NCI-H146 (cell line): ENCODE results near the gene PDE4DIP.
"Not testable (repeated sequence)": the region's sequence is repeated elsewhere in the genome, so short reads cannot be mapped to it uniquely, and the experiment has no call there.

Experiments used
- DNase-seq: peaks from one replicate; lab custom pipeline; 2025; lab: John Stamatoyannopoulos, UW

The PDE4DIP gene

DNA sequence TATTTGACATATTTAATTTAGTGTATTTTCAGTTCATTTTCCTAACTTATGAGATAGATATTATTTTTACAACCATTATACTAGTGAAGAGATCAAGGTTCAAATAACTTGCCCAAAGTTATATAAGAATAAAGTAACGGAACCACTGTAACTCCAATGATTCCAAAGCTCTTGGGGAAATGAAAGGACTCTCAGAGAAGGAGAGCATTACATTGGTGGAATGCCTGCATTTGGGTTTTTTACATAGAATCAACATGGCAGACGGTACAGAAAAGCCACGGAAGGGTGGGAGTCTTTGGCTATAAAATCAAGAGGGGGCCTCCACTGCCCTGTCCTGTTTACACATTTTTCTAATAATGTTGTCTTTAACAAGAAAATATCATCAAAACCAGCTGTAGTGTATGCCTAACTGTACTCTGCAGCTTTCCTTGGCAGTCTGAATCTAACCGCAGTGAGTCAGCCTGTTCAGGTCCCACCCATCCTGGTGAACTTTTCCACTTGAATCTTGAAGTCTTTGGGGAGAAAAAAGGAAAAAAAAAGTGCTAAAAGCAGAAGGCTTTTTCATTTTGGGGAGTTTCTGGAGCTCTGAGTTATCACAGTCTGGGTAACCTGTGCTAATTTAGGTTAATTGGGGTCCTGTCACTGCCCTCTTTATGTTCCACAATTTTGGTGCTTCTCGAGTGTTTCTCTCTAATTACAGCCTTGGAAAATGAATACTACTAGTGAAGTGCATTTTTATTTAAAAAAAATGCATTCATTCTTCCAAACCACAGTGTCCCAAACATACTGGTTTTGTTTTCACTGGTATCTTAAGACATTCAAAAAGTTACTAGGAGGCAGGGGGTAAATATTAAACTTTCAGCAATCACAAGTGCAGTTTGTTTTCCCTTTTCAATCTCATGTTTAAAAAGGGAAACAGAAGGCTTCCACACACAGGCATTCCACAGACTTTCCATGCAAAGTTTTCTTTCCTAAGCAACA, 30.5 kb downstream of the PDE4DIP start:
- DNase-seq: not testable (repeated sequence)

DNA sequence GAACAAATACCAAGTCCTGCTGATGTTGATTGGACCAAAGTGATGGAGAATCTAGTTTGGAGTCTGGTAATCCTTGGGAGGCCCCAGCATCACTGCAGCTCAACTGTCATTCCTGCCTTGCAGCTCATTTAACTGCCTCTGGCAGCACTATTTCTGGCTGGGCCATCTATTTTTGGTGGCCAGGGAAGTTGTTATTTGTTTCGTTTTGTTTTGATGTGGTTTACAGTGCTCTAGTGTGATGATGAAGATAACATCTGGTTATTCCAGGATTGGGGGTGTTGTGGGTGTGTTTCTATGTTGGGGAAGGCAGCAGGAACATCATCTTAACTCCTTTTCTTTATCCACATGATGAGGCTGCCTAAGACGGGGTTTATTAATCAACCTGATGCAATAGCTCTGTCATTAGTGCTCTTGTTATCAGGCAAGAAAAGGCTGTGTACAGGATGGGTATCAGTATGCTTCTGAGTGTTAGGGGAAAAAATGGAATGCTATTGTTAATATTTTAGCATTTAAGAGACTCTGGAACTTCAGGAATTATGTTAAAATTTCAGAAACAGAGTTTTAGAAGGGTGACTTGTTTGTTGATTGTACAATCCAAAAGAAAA, 35.7 kb downstream of the PDE4DIP start:
- not testable (repeated sequence) for DNase-seq

DNA sequence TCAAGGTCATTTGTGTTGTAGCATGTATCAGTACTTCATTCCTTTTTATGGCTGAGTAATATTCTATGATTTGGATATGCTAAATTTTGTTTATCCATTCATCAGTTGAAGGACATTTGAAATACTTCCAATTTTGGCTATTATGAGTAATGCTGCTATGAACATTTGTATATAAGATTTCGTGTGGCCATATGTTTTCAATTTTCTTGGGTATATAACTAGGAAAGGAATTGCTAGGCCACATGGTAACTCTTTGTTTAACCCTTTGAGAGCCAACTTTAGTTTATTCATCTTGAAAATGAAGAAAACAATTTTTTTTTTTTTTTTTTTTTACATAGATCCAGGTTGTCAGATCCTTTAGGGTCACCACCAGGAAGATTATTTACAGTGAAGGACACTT, 37.0 kb downstream of the PDE4DIP start:
- DNase-seq: not testable (repeated sequence)

DNA sequence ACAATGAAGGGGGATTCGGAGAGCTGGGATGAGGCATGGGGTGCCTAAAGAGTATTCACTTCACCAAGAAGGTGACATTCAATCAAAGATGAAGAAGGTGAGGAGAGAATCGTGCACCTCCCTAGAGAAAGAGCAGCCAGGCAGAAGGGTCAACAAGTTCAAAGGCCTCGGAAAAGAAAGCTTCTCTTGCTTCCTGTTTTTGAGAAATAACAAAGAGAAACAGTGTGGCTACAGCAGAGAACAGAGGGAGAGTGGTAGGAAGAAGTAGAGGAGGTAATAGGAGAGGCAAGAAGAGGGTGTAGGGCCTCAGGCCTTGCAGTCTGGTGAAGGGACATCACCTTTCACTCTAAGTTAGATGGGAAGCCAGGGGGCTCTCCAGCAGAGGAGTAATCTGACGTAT, 41.0 kb downstream of the PDE4DIP start:
- not testable (repeated sequence) for DNase-seq

DNA sequence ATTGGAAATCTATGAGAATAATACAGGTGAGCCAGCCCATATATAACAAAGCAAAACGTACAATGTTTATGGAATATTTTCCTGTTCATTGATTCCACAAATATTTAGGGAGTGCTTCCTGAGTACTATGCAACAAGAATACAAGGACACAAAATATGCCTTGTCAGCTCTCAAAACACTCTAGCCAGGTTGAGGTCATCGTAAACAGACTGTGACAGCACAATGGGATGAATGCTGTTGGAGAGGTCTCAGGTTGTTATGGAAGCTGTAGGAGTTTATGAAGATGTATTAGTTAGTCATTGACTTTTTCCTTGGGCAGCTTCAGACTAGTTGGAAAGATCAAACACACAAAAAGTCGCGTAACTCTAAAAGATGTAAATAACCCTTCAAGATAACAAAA, 42.1 kb downstream of the PDE4DIP start:
- not testable (repeated sequence) for DNase-seq

DNA sequence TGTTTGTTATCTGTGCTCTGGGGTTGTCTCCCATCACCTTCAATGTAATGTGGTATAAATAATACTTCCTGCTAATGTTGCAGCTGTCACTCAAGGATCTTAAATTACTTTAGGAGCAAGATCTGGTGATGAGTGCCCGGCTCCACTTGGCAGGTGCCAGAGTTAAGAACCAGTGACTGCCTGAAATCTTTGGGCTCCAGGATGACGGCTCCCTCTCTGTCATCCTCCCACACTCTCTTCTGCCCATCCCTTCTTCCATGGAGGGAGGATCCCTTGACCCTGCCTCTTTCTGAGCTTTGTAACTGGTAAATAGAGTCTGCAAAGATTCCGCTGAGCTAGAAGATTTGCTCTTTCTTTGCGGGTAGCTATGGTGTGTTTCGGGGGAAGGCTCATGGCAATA, 44.4 kb downstream of the PDE4DIP start:
- DNase-seq: not testable (repeated sequence)

DNA sequence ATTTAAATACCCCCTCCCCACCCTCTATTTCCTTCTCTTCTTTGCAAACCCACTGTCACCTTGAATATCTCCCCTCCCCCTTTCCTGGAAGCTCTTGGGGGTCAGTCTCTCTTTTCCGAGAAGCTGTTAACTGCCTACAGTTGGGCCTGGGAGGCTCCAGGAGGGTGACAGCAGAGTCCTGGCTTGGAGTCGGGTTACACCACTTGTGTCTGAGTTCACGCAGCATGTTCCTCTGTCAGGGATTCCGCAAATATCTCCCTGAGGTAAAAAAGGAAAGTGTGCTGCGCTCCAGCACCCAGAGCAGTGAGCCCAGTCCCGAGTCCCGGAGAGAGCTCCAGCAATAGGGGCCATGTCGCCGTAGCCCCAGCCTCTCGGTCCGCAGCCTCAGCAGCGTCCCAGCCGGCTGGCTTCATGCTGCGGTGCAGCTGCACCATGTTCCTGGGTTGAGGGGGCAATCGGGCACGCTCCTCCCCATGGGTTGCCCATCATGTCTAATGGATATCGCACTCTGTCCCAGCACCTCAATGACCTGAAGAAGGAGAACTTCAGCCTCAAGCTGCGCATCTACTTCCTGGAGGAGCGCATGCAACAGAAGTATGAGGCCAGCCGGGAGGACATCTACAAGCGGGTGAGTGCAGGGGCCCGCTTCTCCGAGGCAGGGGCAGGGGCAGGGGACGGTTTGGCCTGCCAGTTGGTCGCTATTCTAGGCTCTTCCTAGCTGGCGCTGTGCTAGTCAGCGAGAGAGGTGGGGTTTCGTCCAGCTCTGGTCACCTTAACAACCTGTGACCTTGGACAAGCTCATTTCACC, 45.2 kb downstream of the PDE4DIP start:
- DNase-seq: not testable (repeated sequence)

DNA sequence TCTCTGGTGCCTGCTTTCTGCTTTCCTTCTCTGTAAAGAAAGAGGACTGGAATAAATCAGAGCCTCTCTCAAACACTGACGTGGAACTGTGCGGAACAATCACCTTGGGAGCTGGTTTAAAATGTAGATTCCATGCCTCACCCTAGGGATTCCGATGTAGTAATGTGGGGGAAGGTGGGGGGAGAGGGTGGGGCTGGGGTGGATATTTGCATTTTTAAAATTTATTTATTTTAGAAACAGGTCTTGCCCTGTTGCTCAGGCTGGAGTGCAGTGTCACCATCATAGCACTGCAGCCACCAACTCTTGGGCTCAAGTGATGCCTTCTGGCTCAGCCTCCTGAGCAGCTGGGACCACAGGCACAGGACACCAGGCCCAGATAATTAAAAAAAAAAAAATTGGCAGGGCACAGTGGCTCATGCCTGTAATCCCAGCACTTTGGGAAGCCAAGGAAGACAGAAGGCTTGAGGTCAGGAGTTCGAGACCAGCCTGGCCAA, 45.9 kb downstream of the PDE4DIP start:
- not testable (repeated sequence) for DNase-seq

DNA sequence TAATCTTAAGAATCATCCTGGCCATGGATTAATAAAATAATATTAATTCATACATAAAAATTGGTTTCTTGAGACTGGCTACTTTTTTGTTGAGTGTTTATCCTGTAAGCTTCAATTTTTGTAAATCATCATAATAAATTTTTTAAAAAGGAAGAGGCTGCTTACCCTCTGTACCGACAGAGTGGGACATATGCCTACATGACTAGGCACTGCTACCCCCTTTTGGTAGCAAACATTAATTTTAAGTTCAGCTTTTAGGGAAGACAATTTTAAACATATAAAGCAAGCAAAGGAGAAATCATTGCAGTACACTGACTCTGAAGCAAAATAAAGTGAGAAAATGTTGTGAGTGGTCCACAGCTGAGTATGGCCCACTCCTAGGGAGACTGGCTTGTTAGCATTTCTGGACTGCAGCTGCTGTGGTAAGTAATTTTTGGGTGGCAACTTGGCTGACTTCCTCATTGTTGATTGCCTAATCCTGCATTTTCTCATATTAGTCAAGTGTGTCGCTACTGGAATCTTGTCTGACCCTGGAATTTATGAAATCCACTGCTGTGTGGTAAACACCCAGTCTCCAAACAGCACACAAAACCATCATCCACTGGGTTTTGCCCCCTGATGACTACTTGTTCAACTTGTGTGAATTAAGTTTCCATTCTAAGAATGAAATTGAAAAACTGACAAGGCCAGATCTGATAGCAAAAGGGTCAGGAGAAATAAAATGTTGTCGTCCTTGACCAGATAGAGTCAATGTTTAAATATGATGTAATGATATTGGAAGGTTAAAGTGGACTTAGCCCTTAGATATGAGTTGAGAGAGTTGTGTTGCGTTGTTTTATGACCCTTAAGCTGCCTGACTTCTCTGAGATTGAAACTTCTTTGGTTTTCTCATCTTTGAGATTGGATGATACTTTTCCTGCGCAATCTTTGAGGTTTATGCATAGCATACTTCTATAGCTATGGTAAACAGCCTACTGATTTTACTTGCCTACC, 50.4 kb downstream of the PDE4DIP start:
- DNase-seq: not testable (repeated sequence)

DNA sequence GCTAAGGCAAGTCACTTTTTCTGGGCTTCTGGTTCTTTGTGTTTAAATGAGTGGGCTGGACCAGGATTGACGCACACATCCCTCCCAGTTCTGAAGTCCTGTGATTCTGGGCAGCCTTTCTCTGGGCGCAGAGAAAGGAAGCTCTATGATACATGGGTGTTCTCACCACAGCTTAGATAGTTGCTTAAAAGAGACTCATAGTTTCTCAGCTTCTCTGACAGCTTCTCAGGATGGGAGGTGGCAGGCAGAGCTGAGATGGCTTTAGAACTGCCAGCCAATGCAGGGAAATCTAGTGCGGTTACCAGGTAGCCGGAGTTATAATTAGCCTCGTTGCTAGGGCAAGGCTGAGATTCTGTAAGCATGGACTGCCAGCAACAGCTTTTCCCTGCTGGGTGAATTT, 55.8 kb downstream of the PDE4DIP start:
- DNase-seq: not testable (repeated sequence)

DNA sequence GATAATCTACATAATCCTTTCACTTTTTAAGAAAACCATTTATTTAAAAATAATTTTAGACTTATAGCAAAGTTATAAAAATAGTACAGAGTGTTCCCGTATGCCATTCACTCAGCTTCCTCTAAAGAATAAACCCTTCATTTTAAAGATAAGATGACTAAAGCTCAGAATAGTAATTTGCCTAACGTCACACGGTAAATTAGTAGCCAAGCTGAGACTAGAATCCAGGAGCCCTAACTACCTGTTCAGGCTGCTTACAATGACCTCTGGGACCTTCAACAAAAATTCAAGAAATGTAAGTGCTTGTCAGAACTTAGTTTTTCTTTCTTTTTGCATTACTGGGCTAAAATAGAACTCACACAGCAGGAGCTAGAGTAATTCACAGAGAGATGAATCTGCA, 56.5 kb downstream of the PDE4DIP start:
- not testable (repeated sequence) for DNase-seq

DNA sequence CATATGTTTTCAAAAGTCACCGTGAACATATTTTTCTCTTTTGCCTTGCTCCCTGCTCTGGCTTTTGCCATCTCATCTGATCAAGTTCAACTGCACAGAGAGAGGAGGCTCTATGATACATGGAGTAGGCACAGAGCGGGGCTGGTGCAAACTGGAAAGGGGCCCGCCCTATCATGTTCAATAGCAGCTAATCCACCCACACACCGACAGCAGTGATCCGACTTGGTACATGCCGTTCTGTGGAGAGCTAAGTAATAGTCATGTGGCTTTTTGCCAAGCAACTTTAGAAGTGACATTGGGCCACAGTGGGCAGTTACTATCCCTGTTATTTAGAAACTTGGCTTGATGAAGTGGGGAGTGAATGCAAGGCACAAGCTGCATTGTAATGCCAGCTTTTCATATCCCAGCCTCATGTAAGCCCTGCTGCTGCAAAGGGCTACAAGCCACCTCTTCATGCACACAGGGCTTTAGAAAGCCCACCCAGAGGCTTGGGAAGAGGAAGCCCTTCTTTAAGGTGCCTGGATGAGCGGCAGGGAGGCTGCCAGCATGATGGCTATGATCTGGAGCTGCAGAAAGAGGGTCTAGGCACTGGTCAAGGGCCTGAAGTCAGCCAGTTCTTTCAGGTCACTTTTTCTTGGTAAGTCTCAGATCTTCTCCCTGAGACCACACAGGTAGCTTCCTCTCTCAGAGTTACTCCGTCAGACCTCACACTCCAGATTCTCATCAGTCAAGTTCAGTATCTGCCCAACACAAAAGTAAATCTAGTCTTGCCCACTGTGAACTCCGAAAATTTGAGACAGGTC, 57.1 kb downstream of the PDE4DIP start:
- DNase-seq: not testable (repeated sequence)

DNA sequence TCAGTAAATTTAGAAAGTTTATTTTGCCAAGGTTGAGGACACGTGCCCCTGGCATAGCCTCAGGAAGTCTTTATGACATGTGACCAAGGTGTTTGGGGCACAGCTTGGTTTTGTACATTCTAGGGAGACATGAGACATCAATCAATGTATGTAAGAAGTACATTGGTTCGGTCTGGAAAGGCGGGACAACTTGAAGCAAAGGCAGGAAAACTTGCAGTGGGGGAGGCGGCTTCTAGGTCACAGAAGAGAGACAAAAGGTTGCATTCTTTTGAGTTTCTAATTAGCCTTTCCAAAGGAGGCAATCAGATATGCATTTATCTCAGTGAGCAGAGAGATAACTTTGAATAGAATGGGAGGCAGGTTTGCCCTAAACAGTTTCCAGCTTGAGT, 57.7 kb downstream of the PDE4DIP start:
- not testable (repeated sequence) for DNase-seq

DNA sequence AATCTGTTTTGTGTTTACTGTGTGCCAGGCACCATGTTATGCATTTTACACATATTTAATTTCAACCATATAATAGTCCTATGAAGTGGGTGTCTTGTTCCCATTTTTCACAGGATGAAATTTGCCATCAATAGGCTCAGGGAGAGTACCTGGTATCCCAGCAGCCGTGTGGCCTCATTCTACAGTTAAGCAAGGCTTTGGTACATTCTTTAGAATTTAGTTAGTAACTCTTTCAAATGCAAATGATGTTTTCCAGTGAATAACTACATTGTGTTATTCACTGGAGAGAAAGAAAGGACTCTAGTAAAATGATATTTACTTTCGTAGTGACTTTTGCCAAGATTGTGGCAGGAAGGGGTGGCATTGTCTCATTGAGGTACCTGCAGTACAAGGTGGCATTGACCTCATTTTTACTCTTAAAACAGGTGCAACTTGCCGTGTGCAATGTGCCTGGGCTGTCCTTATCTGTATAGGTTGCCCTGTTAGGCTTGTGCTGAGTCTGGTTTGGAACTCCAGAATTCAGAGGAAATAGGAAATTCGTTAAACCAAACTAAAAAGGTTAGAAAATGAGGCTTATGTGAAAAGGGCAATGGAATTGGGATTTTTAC, 65.1 kb downstream of the PDE4DIP start:
- DNase-seq: not testable (repeated sequence)

DNA sequence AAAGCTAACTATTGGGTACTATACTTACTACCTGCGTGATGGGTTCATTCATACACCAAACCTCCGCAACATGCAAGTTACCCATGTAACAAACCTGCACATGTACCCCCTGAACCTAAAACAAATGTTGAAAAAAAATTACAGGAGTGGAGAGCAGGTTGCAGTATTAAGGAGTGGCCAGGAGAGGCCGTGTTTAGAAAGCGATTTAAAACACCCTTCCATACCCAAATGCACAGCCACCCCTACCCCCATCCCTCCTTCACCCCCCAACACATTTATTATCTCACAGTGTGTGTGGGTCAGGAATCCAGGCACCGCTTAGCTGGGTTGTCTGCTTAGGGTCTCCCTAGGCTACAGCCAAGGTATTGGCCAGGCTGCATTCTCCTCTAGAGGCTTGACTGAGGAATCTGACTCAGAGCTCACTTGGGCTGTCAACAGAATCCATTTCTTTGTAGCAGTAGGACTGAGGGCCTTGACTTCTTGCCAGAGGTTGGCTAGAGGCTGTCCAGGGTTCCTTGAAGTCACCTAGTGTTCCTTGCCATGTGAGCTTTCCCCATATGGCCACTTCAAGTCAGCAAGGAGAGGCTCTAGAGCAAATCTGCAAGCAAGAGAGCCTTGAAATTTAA, 67.2 kb downstream of the PDE4DIP start:
- not testable (repeated sequence) for DNase-seq

DNA sequence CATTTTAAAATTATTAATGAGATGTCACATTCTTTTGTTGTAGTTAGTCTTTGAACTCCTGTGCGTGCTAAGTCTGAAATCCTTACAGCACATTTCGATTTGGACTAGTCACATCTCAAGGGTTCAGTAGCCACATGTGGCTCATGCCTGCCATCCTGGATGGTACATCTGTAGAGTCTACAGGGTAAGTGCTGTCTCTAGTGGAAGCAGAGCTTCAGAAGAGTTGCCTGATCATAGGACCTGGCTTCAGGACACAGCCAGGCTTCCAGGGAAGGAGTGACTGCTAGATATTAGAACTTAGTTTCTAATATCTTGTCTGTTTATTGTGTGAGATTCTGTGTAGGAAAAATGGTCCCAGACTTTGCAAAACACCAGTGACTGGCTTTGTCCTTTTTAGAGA, 72.0 kb downstream of the PDE4DIP start:
- not testable (repeated sequence) for DNase-seq

DNA sequence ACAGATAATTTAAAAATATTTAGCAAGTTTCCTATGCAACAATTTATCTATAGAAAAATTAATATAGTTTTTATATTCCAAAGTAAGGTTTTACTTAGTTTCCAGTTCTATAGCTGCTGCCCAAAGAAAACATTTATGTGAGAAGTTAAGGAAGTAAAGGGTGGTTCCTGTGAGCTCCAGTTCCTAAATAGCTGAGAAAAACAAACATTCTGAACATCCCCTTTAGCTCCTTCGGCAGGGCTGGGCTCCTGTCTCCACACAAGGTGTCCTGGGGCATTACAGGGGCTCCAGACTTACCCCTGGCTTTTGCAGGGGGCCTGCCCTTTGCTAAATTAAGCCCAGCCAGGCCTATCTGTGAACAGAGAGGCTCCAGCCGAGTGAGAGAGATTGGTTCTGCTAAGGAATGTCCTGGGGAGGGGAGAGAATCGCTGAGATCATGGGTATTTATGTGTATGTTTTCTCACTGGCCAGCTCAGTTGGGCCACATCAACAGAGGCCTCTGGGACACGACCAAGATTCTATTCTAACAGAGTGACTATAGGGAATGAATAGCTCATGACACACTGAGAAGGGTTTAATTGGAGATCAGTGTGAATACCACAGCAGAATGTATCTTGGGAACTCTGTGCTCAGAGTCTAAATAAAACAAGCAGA, 72.6 kb downstream of the PDE4DIP start:
- DNase-seq: not testable (repeated sequence)

DNA sequence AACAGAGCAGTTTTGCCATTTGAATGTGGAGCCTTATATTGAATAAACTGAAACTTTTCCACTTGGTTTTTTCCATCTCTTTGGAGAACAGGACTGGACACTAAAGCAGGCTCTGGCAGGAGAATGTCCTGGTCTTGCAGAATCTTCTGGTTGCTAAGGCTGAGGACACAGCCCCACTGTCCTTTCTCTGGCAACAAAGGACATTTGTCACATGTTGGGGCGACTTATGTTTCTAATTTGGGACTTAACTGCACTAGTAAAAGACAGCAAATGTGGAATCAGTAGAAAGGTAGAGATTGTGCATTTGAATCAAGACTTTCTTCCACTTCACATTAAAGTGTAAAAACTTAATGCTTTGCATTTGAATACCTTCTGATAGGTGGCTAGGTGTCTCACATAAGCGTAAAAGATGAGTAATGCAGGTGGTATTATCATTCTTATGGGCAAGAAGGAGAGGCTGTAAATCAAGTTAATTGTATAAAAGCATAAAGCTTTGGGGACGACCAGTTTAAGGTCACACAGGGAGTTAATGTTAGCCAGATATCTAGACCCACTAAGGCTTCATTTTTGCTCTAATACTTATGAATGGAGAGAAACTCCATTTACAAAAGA, 74.7 kb downstream of the PDE4DIP start:
- DNase-seq: not testable (repeated sequence)
